ENCODE data around the gene TCEANC2.

TCEANC2 gene

GRCh38 chr1:54136269-54136896 lies 83.0 kb downstream of the TCEANC2 start:
- FAIRE-seq: no peak
- TF ChIP-seq, protein P1, sequence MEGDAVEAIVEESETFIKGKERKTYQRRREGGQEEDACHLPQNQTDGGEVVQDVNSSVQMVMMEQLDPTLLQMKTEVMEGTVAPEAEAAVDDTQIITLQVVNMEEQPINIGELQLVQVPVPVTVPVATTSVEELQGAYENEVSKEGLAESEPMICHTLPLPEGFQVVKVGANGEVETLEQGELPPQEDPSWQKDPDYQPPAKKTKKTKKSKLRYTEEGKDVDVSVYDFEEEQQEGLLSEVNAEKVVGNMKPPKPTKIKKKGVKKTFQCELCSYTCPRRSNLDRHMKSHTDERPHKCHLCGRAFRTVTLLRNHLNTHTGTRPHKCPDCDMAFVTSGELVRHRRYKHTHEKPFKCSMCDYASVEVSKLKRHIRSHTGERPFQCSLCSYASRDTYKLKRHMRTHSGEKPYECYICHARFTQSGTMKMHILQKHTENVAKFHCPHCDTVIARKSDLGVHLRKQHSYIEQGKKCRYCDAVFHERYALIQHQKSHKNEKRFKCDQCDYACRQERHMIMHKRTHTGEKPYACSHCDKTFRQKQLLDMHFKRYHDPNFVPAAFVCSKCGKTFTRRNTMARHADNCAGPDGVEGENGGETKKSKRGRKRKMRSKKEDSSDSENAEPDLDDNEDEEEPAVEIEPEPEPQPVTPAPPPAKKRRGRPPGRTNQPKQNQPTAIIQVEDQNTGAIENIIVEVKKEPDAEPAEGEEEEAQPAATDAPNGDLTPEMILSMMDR (IDR thresholded peaks at IDR 0.05; ENCODE audit: insufficient read depth, missing control alignments): no peak
- DNase-seq (ENCODE audit: insufficient read length, low spot score): no peak

DNA sequence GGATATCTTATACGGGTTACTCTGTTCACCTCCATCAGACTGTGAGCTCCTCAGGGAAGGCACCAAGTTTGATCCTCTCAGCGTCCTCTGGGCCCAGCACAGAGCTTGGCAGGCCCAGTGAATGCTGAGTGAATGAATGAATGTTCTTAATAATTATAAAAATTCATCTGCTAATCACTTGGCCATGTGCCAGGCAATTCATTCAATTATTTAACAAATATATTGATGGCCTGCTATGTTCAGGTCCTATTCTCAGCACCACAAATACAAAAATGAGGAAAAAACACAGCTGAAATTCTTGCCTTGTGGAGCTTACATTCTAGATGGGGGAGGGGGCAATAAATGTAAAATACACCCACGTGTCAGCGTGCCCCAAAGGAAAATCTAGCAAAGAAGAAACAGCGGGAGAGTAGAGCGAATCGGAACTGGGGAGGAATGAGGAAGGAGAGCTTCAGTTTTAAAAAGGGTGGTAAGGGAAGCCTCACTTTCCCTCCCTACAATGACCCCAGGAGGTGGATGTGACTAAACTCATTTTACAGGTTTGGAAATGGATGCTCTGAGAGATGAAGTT lies 83.6 kb downstream of the TCEANC2 start:
- TF ChIP-seq, protein P1 (IDR thresholded peaks at IDR 0.05; ENCODE audit: insufficient read depth, missing control alignments): no peak
- DNase-seq (ENCODE audit: insufficient read length, low spot score) (no peak), FAIRE-seq (no peak)

GRCh38 chr1:54137534-54138061 lies 84.2 kb downstream of the TCEANC2 start:
- TF ChIP-seq, protein P1 (IDR thresholded peaks at IDR 0.05; ENCODE audit: insufficient read depth, missing control alignments): no peak
- FAIRE-seq (no peak), DNase-seq (ENCODE audit: insufficient read length, low spot score) (no peak)

- TF ChIP-seq, protein P1 (IDR thresholded peaks at IDR 0.05; ENCODE audit: insufficient read depth, missing control alignments): no peak
- no peak for DNase-seq (ENCODE audit: insufficient read length, low spot score)
- no peak for FAIRE-seq
Measured at GRCh38 chr1:54138994-54139393, 85.6 kb downstream of the TCEANC2 start.

- no peak for DNase-seq (ENCODE audit: insufficient read length, low spot score)
- no peak for FAIRE-seq
- TF ChIP-seq, protein P1 (IDR thresholded peaks at IDR 0.05; ENCODE audit: insufficient read depth, missing control alignments): no peak
Measured at GRCh38 chr1:54139711-54140110, 86.3 kb downstream of the TCEANC2 start.

DNA sequence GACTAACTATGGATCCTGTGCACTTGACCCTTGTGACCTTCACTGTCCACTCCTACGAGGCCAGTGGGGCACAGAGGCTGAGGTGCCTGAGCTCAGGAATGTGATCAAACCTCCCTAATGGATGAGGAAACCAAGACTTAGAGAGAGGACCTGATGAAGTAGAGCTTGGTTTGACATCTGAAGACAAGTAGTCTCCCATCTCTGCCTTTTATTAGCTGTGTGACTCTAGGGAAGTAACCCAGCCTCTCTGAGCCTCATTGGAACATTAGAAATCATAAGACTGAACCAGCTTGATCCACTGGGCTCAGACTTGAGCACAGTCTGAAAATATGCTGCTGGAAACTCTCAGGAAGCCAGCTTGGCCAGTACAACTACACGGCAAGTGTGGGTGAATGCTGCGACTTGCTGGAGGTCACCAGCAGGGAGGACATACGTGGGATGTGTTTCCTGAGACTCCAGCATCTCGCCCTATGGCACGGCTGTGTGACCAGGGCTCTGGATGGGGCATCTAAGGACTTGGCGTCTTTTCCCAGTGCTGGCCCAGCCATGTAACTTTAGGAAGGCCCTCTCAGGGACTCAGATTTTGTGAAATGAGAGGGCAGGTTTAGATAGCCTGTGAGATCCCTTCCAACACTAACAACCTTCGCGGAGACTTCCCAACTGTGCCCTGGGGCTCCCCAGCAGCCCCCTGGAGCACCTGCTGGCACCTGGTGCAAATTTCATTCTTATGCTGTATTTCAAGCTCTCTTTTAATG lies 88.9 kb downstream of the TCEANC2 start:
- TF ChIP-seq, protein P1 (IDR thresholded peaks at IDR 0.05; ENCODE audit: insufficient read depth, missing control alignments): no peak
- DNase-seq (ENCODE audit: insufficient read length, low spot score): no peak
- no peak for FAIRE-seq
